IPS-20b (cell line): ENCODE results near the gene CDK6.

Experiments
- H3K27ac ChIP-seq: one replicate; pipeline ENCODE4 v1.5.1; 2013; ENCODE audit warnings: low read length
- H3K27me3 ChIP-seq: 2 replicates; pipeline ENCODE4 v1.6.1; 2013; ENCODE audit warnings: mild to moderate bottlenecking, low read length, inconsistent platforms; ENCODE audit not compliant: insufficient read depth
- H3K36me3 ChIP-seq: 2 replicates; pipeline ENCODE4 v1.6.1; 2013; ENCODE audit warnings: low read depth, mild to moderate bottlenecking, inconsistent platforms, low read length, moderate library complexity; ENCODE audit not compliant: insufficient read depth
- H3K4me1 ChIP-seq: 2 replicates; pipeline ENCODE4 v1.6.1; 2013; ENCODE audit warnings: mild to moderate bottlenecking, control low read depth, inconsistent platforms, low read length, moderate library complexity; ENCODE audit not compliant: insufficient read depth
- H3K4me3 ChIP-seq: 2 replicates; pipeline ENCODE4 v1.5.1; 2013; ENCODE audit warnings: mild to moderate bottlenecking, low read length, inconsistent platforms
- H3K9ac ChIP-seq: 2 replicates; pipeline ENCODE4 v1.6.1; 2013; ENCODE audit warnings: low read depth, mild to moderate bottlenecking, inconsistent platforms, low read length, moderate library complexity
- H3K9me3 ChIP-seq: 2 replicates; pipeline ENCODE4 v1.6.1; 2013; ENCODE audit warnings: mild to moderate bottlenecking, low read depth, low read length, inconsistent platforms; ENCODE audit not compliant: insufficient read depth

Gene CDK6

DNA sequence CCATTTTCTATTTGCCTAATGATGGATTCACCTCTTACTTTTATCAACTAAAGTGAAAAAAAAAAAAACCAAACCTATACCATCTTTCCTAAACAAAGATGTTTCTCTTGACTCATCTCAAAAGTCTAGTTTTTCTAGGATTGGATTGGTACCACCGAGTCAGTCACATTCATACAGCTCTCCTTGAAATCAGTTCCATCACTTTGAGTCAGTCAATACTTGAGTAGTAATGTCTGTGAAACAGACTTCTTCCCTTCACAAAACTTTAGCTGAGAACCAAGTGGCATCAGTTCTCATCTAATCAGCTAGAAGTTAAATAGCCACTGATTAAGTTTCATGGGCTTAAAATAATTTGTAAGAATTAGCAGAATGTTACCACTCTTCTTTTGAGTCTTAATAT is 13.3 kb downstream of the CDK6 start:
- H3K9me3 ChIP-seq = no peaks in the 10 kb centered on the region
- no peaks in the 10 kb centered on the region for H3K36me3 ChIP-seq
- H3K9ac ChIP-seq = no peak overlapping the region
- H3K27me3 ChIP-seq = no peaks in the 10 kb centered on the region
- peaks cover 20% of the 10 kb centered on the region for H3K4me1 ChIP-seq
- no peak overlapping the region for H3K4me3 ChIP-seq
- no peak overlapping the region for H3K27ac ChIP-seq

DNA sequence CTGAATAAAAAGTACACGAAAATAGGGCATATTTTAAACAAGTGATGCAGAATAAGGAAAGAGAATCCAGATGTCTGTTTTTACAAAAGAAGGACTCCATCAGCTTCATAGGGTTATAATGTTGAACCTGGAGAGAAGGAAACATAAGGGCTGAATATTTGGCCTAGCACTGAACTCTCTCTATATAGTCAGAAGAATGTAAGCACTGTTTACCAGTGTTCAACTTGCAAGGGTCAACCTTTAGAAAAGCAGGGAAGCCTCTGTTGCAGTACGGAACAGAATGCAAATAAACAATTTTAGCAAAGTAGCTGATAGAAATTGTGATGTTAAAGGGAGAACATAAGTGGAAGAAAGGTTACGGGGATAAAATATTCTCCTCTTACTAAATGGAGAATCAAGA is 16.2 kb downstream of the CDK6 start:
- Histone ChIP-seq H3K27me3 (no peaks in the 10 kb centered on the region), H3K9ac (no peak overlapping the region), H3K9me3 (0 out of 2 replicates have a peak, but pooled peaks cover 9% of the 10 kb centered on the region), H3K4me1 (peaks cover 12% of the 10 kb centered on the region), H3K4me3 (no peak overlapping the region), H3K27ac (no peak overlapping the region), H3K36me3 (no peaks in the 10 kb centered on the region)

DNA sequence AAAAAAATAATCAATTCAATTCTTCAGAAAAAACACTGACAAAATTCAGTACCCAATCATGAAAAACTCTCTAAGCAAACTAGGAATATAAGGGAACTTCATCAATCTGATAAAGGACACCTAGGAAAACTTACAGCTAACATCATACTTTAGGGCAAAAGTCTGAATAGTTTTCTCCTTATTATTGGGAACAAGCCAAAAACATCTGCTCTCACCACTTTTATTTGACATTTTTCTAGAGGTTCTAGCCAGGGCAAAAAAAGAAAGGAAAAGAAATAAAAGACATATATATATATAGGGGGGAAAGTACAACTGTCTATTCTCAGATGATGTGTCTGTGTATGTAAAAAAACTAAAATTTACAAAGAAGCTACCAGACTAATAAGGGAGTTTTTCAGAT is 19.0 kb downstream of the CDK6 start:
- H3K9ac ChIP-seq = no peak overlapping the region
- H3K27me3 ChIP-seq = no peaks in the 10 kb centered on the region
- peaks cover 23% of the 10 kb centered on the region for H3K4me1 ChIP-seq
- no peaks in the 10 kb centered on the region for H3K36me3 ChIP-seq
- 0 out of 2 replicates have a peak, but pooled peaks cover 9% of the 10 kb centered on the region for H3K9me3 ChIP-seq
- H3K4me3 ChIP-seq = no peak overlapping the region
- H3K27ac ChIP-seq = no peak overlapping the region

- 0 out of 2 replicates have a peak, but pooled peaks cover 9% of the 10 kb centered on the region for H3K9me3 ChIP-seq
- H3K4me1 ChIP-seq = peaks cover 20% of the 10 kb centered on the region
- H3K4me3 ChIP-seq = no peak overlapping the region
- no peak overlapping the region for H3K27ac ChIP-seq
- no peaks in the 10 kb centered on the region for H3K27me3 ChIP-seq
- no peaks in the 10 kb centered on the region for H3K36me3 ChIP-seq
- H3K9ac ChIP-seq = no peak overlapping the region
These were observed 21.0 kb downstream of the CDK6 start for GRCh38 chr7:92815412-92815811.

DNA sequence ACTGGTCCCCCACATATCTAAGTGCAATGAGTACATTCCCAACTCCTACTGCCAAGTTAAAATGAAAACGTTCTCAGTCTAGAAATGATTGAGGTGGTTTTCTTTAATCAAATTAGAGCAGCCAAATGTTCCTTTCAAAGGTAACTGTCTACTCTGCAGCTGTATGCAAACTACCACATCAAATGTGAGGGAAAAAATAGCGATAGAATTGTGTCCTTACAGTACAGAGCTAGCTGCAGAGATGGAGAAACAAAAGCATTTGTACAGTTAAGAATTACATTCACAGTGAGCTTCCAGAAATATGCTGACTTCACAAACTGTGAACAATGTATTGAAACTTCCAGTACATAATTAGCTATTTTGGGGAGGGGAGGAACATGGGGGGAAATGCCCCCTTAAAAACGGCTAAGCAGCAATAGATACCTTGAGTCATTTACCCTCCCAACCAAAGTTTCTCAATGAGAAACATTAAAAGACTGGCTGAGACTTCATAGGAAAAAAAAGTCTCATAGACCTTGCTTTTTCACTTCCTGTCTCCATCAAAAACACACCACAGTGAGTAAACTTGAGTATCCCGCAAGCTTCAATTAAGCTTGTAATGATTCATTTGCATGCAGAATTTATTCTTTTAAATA is 22.9 kb downstream of the CDK6 start:
- no peak overlapping the region for H3K27ac ChIP-seq
- H3K9me3 ChIP-seq = 0 out of 2 replicates have a peak, but pooled peaks cover 9% of the 10 kb centered on the region
- peaks cover 32% of the 10 kb centered on the region for H3K4me1 ChIP-seq
- 0 out of 2 replicates have a peak overlapping the region, but pooled peaks have one; percentile 29 for H3K4me3 ChIP-seq
- H3K27me3 ChIP-seq = no peaks in the 10 kb centered on the region
- no peaks in the 10 kb centered on the region for H3K36me3 ChIP-seq
- H3K9ac ChIP-seq = peak overlapping the region; percentile 26; the same call in 1 of the 2 replicates

- Histone ChIP-seq H3K36me3 (no peaks in the 10 kb centered on the region), H3K9ac (no peak overlapping the region), H3K9me3 (0 out of 2 replicates have a peak, but pooled peaks cover 5% of the 10 kb centered on the region), H3K4me3 (no peak overlapping the region), H3K27ac (no peak overlapping the region), H3K27me3 (no peaks in the 10 kb centered on the region), H3K4me1 (peaks cover 30% of the 10 kb centered on the region)
These were observed 25.2 kb downstream of the CDK6 start for GRCh38 chr7:92811158-92811557.

- Histone ChIP-seq H3K9ac (peak overlapping the region; percentile 9; the same call in 1 of the 2 replicates), H3K27ac (peak overlapping the region; percentile 84), H3K4me3 (no peak overlapping the region), H3K9me3 (no peaks in the 10 kb centered on the region), H3K36me3 (no peaks in the 10 kb centered on the region), H3K4me1 (peaks cover 30% of the 10 kb centered on the region), H3K27me3 (no peaks in the 10 kb centered on the region)
These were observed 26.4 kb downstream of the CDK6 start for GRCh38 chr7:92809760-92810573.

DNA sequence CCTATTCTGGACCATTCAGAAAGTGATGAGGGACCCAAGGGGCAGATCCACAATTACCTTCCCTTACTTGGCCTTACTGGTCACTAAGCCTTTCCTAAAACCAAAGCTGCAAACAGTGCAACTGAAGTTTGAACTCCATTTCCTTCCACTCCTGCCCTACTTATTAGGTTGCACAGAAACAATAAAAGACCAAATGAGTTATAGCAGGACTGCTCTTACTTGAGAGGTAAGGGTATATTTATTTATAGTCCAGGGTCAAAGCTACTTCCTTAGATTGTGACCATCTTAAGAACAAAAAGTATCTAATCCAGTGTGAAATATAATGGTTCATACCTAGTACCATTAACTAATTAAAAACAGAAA is 27.0 kb downstream of the CDK6 start:
- no peaks in the 10 kb centered on the region for H3K9me3 ChIP-seq
- no peaks in the 10 kb centered on the region for H3K27me3 ChIP-seq
- H3K36me3 ChIP-seq = no peaks in the 10 kb centered on the region
- peak overlapping the region; percentile 9; the same call in 1 of the 2 replicates for H3K9ac ChIP-seq
- no peak overlapping the region for H3K4me3 ChIP-seq
- H3K27ac ChIP-seq = peak overlapping the region; percentile 84
- peaks cover 30% of the 10 kb centered on the region for H3K4me1 ChIP-seq

GRCh38 chr7:92808635-92809034 is 27.7 kb downstream of the CDK6 start:
- no peaks in the 10 kb centered on the region for H3K36me3 ChIP-seq
- peaks cover 23% of the 10 kb centered on the region for H3K4me1 ChIP-seq
- H3K4me3 ChIP-seq = no peak overlapping the region
- H3K9me3 ChIP-seq = no peaks in the 10 kb centered on the region
- H3K9ac ChIP-seq = no peak overlapping the region
- H3K27me3 ChIP-seq = no peaks in the 10 kb centered on the region
- H3K27ac ChIP-seq = no peak overlapping the region

DNA sequence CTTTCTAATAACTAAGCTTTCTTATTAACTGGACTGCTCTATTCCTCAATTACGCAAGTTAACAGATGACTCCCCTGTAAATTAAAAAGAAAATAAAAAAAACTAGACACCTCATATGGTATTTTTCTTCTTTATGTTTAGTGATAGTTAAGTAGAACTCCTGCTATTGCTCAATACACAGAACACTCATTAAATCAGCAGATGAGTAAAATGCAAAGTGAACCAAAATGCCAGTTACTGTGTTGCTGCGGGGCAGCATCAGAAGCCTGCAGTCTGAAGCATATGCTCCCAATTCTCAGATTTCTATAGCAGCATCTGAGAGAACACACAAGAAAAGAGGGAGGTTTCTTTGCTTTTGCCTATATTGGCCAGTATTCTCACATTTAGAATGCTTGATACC is 28.4 kb downstream of the CDK6 start:
- no peaks in the 10 kb centered on the region for H3K27me3 ChIP-seq
- H3K9me3 ChIP-seq = no peaks in the 10 kb centered on the region
- H3K27ac ChIP-seq = no peak overlapping the region
- peaks cover 17% of the 10 kb centered on the region; the same call in 1 of the 2 replicates for H3K4me1 ChIP-seq
- no peak overlapping the region for H3K4me3 ChIP-seq
- H3K36me3 ChIP-seq = no peaks in the 10 kb centered on the region
- no peak overlapping the region for H3K9ac ChIP-seq

- no peaks in the 10 kb centered on the region for H3K9me3 ChIP-seq
- no peak overlapping the region for H3K9ac ChIP-seq
- no peak overlapping the region for H3K4me3 ChIP-seq
- no peaks in the 10 kb centered on the region for H3K27me3 ChIP-seq
- no peaks in the 10 kb centered on the region for H3K36me3 ChIP-seq
- peaks cover 14% of the 10 kb centered on the region; the same call in 1 of the 2 replicates for H3K4me1 ChIP-seq
- H3K27ac ChIP-seq = no peak overlapping the region
These were observed 29.9 kb downstream of the CDK6 start for GRCh38 chr7:92806496-92806895.

DNA sequence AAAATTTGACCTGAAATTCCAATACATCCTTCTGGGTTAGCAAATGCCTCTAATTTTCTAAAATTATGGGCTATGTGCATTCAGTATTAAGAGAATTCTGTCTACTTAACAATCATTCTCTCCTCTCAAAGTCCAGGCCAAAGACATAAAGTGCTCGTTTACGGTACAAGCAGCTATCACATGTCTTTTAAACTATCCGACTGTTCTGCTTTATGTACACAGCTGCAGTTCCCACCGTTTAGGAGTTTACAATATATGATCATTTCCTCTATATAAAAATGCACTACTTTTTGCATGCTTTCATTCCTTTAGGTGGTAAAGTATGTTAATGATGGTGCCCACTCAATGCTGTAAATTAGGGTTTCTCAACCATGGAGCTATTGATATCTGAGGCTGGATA is 34.0 kb downstream of the CDK6 start:
- Histone ChIP-seq H3K4me1 (no peaks in the 10 kb centered on the region), H3K36me3 (no peaks in the 10 kb centered on the region), H3K9me3 (no peaks in the 10 kb centered on the region), H3K4me3 (no peak overlapping the region), H3K27me3 (no peaks in the 10 kb centered on the region), H3K9ac (no peak overlapping the region), H3K27ac (no peak overlapping the region)
